H9 (cell line): ENCODE measurements around the gene TGIF1. TPM values are rescaled to one million over a fixed set of nuclear protein-coding genes. Genes with fewer than 3 reads are reported as not detected.

Experiments used
- DNase-seq: peaks from one replicate; pipeline ENCODE4 v3.0.0-alpha.2; 2017
- H2AFZ ChIP-seq: one replicate; pipeline ENCODE4 v1.6.1; 2013; ENCODE audit warnings: mild to moderate bottlenecking, low read length, control low read depth, moderate library complexity
- H2AK5ac ChIP-seq: 2 replicates; pipeline ENCODE4 v1.6.1; 2013; ENCODE audit warnings: low read length, control low read depth, mixed read lengths; ENCODE audit not compliant: insufficient read length
- H2BK120ac ChIP-seq: one replicate; pipeline ENCODE4 v1.6.1; 2013; ENCODE audit warnings: low read depth, mild to moderate bottlenecking, low read length, control low read depth, inconsistent platforms; ENCODE audit not compliant: poor library complexity, severe bottlenecking
- H2BK12ac ChIP-seq: 2 replicates; pipeline ENCODE4 v1.6.1; 2013; ENCODE audit warnings: low read length, control low read depth, mixed read lengths, low read depth; ENCODE audit not compliant: insufficient read length
- H2BK15ac ChIP-seq: 2 replicates; pipeline ENCODE4 v1.6.1; 2013; ENCODE audit warnings: low read depth, low read length, control low read depth
- H2BK20ac ChIP-seq: one replicate; pipeline ENCODE4 v1.6.1; 2013; ENCODE audit warnings: low read depth, mild to moderate bottlenecking, low read length, control low read depth, inconsistent platforms; ENCODE audit not compliant: poor library complexity, severe bottlenecking
- H2BK5ac ChIP-seq: 2 replicates; pipeline ENCODE4 v1.6.1; 2013; ENCODE audit warnings: low read length, control low read depth, mixed read lengths; ENCODE audit not compliant: insufficient read length
- H3K14ac ChIP-seq: 2 replicates; pipeline ENCODE4 v1.6.1; 2013; ENCODE audit warnings: low read length, control low read depth; ENCODE audit not compliant: insufficient read depth
- H3K18ac ChIP-seq: 2 replicates; pipeline ENCODE4 v1.6.1; 2013; ENCODE audit warnings: low read depth, mild to moderate bottlenecking, mixed read lengths, low read length, control low read depth; ENCODE audit not compliant: insufficient read length
- H3K23ac ChIP-seq: 2 replicates; pipeline ENCODE4 v1.6.1; 2013; ENCODE audit warnings: low read length, control low read depth, mixed read lengths, low read depth; ENCODE audit not compliant: insufficient read length
- H3K23me2 ChIP-seq: 2 replicates; pipeline ENCODE4 v1.6.1; 2013; ENCODE audit warnings: low read depth, mild to moderate bottlenecking, mixed read lengths, low read length, control low read depth; ENCODE audit not compliant: insufficient read length, poor library complexity, severe bottlenecking
- H3K27ac ChIP-seq: 2 replicates; pipeline ENCODE4 v1.5.1; 2013; ENCODE audit warnings: low read length, control low read depth, mixed read lengths, low read depth; ENCODE audit not compliant: insufficient read length
- H3K27me3 ChIP-seq: 2 replicates; pipeline ENCODE4 v1.6.1; 2013; ENCODE audit warnings: low read length, control low read depth, inconsistent platforms; ENCODE audit not compliant: insufficient read depth
- H3K4ac ChIP-seq: 2 replicates; pipeline ENCODE4 v1.6.1; 2013; ENCODE audit warnings: low read depth, mild to moderate bottlenecking, control low read depth, inconsistent platforms, low read length, moderate library complexity
- H3K4me1 ChIP-seq: 2 replicates; pipeline ENCODE4 v1.6.1; 2013; ENCODE audit warnings: low read length, control low read depth, inconsistent platforms; ENCODE audit not compliant: insufficient read depth
- H3K4me2 ChIP-seq: 2 replicates; pipeline ENCODE4 v1.6.1; 2013; ENCODE audit warnings: low read length, control low read depth, mixed read lengths; ENCODE audit not compliant: insufficient read length, insufficient read depth
- H3K56ac ChIP-seq: 2 replicates; pipeline ENCODE4 v1.6.1; 2013; ENCODE audit warnings: low read depth, mild to moderate bottlenecking, mixed read lengths, low read length, control low read depth; ENCODE audit not compliant: insufficient read length
- H3K79me1 ChIP-seq: 2 replicates; pipeline ENCODE4 v1.6.1; 2013; ENCODE audit warnings: low read depth, mild to moderate bottlenecking, moderate library complexity, low read length, control low read depth, inconsistent platforms; ENCODE audit not compliant: insufficient read depth, poor library complexity, severe bottlenecking
- H3K79me2 ChIP-seq: 2 replicates; pipeline ENCODE4 v1.6.1; 2013; ENCODE audit warnings: low read length, control low read depth, inconsistent platforms; ENCODE audit not compliant: insufficient read depth
- H3K9ac ChIP-seq: 2 replicates; pipeline ENCODE4 v1.6.1; 2013; ENCODE audit warnings: low read length, control low read depth, mixed read lengths; ENCODE audit not compliant: insufficient read length; ENCODE audit errors: extremely low read depth
- H3K9me3 ChIP-seq: one replicate; pipeline ENCODE4 v1.6.1; 2013; ENCODE audit warnings: low read depth, low read length, inconsistent platforms; ENCODE audit not compliant: control insufficient read depth
- H3T11ph ChIP-seq: one replicate; pipeline ENCODE4 v1.6.1; 2013; ENCODE audit warnings: mild to moderate bottlenecking, low read length, control low read depth, inconsistent platforms
- H4K20me1 ChIP-seq: one replicate; pipeline ENCODE4 v1.6.1; 2013; ENCODE audit not compliant: control insufficient read depth, insufficient read length, insufficient read depth
- H4K5ac ChIP-seq: 2 replicates; pipeline ENCODE4 v1.6.1; 2013; ENCODE audit warnings: low read depth, mild to moderate bottlenecking, mixed read lengths, low read length, control low read depth; ENCODE audit not compliant: insufficient read length
- H4K8ac ChIP-seq: replicated peaks from 2 replicates; pipeline ENCODE4 v1.6.1; 2013; ENCODE audit warnings: low read length, control low read depth, mixed read lengths, low read depth; ENCODE audit not compliant: insufficient read length
- H4K91ac ChIP-seq: 2 replicates; pipeline ENCODE4 v1.6.1; 2013; ENCODE audit warnings: low read depth, mild to moderate bottlenecking, moderate library complexity, mixed read lengths, low read length, control low read depth; ENCODE audit not compliant: insufficient read length
- H3K27ac Mint-ChIP-seq, 3 experiments: 2 replicates in 2 of 3; 3 replicates in 1 of 3; pipeline ENCODE4 v1.8.0; 2020 to 2021; ENCODE audit warnings: mixed read lengths in 3 of 3, mild to moderate bottlenecking in 1 of 3, moderate library complexity in 1 of 3
- H3K27me3 Mint-ChIP-seq: 2 replicates; pipeline ENCODE4 v1.8.0; 2021; ENCODE audit warnings: low read depth, mild to moderate bottlenecking, moderate library complexity, mixed read lengths
- H3K36me3 Mint-ChIP-seq, 3 experiments: 2 replicates in 2 of 3; 3 replicates in 1 of 3; pipeline ENCODE4 v1.8.0; 2020 to 2021; ENCODE audit warnings: low read depth in 3 of 3, mixed read lengths in 3 of 3; ENCODE audit not compliant: insufficient read depth in 1 of 3
- H3K4me1 Mint-ChIP-seq, 2 experiments: 2 replicates each; pipeline ENCODE4 v1.8.0; 2020; ENCODE audit warnings: mixed read lengths in 2 of 2
- H3K4me3 Mint-ChIP-seq, 2 experiments: 2 replicates in 1 of 2; 3 replicates in 1 of 2; pipeline ENCODE4 v1.8.0; 2020 to 2021; ENCODE audit warnings: mild to moderate bottlenecking in 2 of 2, mixed read lengths in 2 of 2, moderate library complexity in 1 of 2
- H3K9me3 Mint-ChIP-seq, 2 experiments: 2 replicates in 1 of 2; 3 replicates in 1 of 2; pipeline ENCODE4 v1.8.0; 2020; ENCODE audit warnings: mild to moderate bottlenecking in 2 of 2, mixed read lengths in 2 of 2, moderate library complexity in 1 of 2
- WGBS: extraction: QIAGEN DNeasy Blood & Tissue Kit; methylation state at CpG from one replicate; pipeline ENCODE4 v1.1.7; 2013; ENCODE audit warnings: missing lambda C conversion rate, low lambda C conversion rate, mixed read lengths; ENCODE audit not compliant: insufficient read length; ENCODE audit errors: extremely low coverage; 5-methylcytosine and 5-hydroxymethylcytosine counted together
- total RNA-seq: library from RNA; stranded (reverse); gene quantifications from 2 replicates; pipeline ENCODE4 v1.2.1, GENCODE V29; 2021
- TF ChIP-seq, protein P1 (sequence below): fragments of 200-600 bp; sonication (generic); conservative IDR thresholded peaks from 3 replicates; pipeline ENCODE4 v1.8.0; 2021; ENCODE audit warnings: antibody characterized with exemption, mild to moderate bottlenecking

Gene TGIF1
- total RNA-seq, 1 experiment from 2014 or later: 261 TPM

DNA sequence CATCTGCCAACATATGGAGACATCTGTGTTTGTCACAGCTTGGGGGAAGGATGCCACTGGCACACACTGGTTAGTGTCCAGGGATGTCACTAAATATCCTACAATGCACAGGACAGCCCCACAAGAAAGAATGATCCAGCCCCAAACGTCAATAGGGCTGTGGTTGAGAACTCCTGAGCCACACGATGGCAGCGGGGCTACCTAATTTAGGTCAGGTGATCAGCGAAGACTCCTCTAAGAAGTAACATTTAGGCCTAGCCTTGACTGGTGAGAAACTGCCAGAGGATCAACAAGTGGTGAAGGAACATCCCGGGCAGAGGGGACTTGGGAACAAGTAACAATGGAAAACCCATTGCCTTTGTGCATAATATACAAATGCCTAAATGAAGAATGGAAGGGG lies 5.0 kb upstream of the TGIF1 start:
- Histone ChIP-seq H3K4me2 (no peak overlapping the region), H3K9me3 (no peaks in the 10 kb centered on the region), H4K8ac (no peak overlapping the region), H3K18ac (peak overlapping the region; percentile 2), H2BK12ac (peak overlapping the region; percentile 10), H3K9ac (no peak overlapping the region), H3K27me3 (no peaks in the 10 kb centered on the region), H3K14ac (no peak overlapping the region; the same call in 1 of the 2 replicates), H3K79me2 (peaks cover 4% of the 10 kb centered on the region; the same call in 1 of the 2 replicates), H4K91ac (no peak overlapping the region), H2AK5ac (peak overlapping the region; percentile 86), H2AFZ (no peak overlapping the region), H4K5ac (no peak overlapping the region), H3K79me1 (no peaks in the 10 kb centered on the region), H3K23ac (no peak overlapping the region), H3K56ac (no peak overlapping the region), H2BK15ac (no peak overlapping the region), H2BK120ac (peak overlapping the region; percentile 56), H3K23me2 (peaks cover 15% of the 10 kb centered on the region), H2BK20ac (peak overlapping the region; percentile 66), H2BK5ac (no peak overlapping the region), H3T11ph (no peak overlapping the region), H4K20me1 (no peaks in the 10 kb centered on the region), H3K27ac (no peak overlapping the region), H3K4me1 (peaks cover 13% of the 10 kb centered on the region), H3K4ac (no peak overlapping the region)
- TF ChIP-seq, protein P1, sequence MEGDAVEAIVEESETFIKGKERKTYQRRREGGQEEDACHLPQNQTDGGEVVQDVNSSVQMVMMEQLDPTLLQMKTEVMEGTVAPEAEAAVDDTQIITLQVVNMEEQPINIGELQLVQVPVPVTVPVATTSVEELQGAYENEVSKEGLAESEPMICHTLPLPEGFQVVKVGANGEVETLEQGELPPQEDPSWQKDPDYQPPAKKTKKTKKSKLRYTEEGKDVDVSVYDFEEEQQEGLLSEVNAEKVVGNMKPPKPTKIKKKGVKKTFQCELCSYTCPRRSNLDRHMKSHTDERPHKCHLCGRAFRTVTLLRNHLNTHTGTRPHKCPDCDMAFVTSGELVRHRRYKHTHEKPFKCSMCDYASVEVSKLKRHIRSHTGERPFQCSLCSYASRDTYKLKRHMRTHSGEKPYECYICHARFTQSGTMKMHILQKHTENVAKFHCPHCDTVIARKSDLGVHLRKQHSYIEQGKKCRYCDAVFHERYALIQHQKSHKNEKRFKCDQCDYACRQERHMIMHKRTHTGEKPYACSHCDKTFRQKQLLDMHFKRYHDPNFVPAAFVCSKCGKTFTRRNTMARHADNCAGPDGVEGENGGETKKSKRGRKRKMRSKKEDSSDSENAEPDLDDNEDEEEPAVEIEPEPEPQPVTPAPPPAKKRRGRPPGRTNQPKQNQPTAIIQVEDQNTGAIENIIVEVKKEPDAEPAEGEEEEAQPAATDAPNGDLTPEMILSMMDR: no peak
- Mint-ChIP-seq H3K4me1 (peaks cover 45 to 63% of the 10 kb centered on the region in 2 experiments), H3K27me3 (no peaks in the 10 kb centered on the region), H3K4me3 (peak overlapping the region in 1 of 2 experiments; percentile 52; a peak in 2 of 5 replicates), H3K36me3 (peaks cover 0 to under 1% (median under 1%) of the 10 kb centered on the region in 3 experiments; a peak in 2 of 7 replicates), H3K27ac (peak overlapping the region; percentile 64 to 85 (median 77); a peak in 6 of 7 replicates), H3K9me3 (no peaks in the 10 kb centered on the region)
- no peak for DNase-seq
- WGBS: no CpG with 5 or more reads among the region's 5 CpGs
